ENCODE results near the gene MFAP4.

Gene MFAP4

DNA sequence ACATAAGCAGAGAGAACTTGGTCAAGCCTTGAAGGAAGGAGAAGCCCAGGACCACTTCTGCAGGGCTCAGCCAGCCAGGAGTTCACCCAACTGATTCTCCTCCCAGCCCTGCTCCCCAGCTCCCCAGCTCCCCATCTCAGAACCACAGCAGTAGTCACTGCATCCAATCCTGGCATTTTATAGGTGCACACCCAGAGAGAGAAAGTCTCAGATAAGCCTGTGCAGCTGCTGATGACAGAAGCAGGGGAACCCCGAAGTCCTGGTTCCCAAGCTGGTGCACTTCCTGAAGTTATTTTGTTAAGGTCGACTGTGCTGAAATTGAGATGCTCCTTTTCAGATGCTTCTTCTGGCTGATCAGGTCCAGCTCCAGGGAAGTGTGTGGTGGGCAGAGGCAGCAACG, 30.6 kb upstream of the MFAP4 start:
- no peak overlapping the region for H3K4me3 ChIP-seq (ENCODE audit: low read length)
- no peak for DNase-seq (ENCODE audit: low read depth, low spot score)
- H3K36me3 ChIP-seq (ENCODE audit: control insufficient read depth, insufficient read depth, low read length) = no peaks in the 10 kb centered on the region
- no peaks in the 10 kb centered on the region for H3K9me3 ChIP-seq (ENCODE audit: control insufficient read depth, insufficient read depth, low read length)
- WGBS (ENCODE audit: insufficient coverage, insufficient read length) = no CpG with 5 or more reads among the region's 3 CpGs
- no peak overlapping the region for H3K27ac ChIP-seq (ENCODE audit: low read length)
- H3K4me1 ChIP-seq (ENCODE audit: control insufficient read depth, insufficient read depth, low read length) = no peaks in the 10 kb centered on the region; the same call in 1 of the 2 replicates
- no peaks in the 10 kb centered on the region for H3K27me3 ChIP-seq (ENCODE audit: control insufficient read depth, insufficient read depth, low read length)

- Histone ChIP-seq H3K4me3 (ENCODE audit: low read length) (no peak overlapping the region), H3K27ac (ENCODE audit: low read length) (no peak overlapping the region), H3K9me3 (ENCODE audit: control insufficient read depth, insufficient read depth, low read length) (no peaks in the 10 kb centered on the region), H3K4me1 (ENCODE audit: control insufficient read depth, insufficient read depth, low read length) (peaks cover 1% of the 10 kb centered on the region; the same call in 1 of the 2 replicates), H3K36me3 (ENCODE audit: control insufficient read depth, insufficient read depth, low read length) (no peaks in the 10 kb centered on the region), H3K27me3 (ENCODE audit: control insufficient read depth, insufficient read depth, low read length) (no peaks in the 10 kb centered on the region)
- no peak for DNase-seq (ENCODE audit: low read depth, low spot score)
- WGBS (ENCODE audit: insufficient coverage, insufficient read length) = no CpG with 5 or more reads among the region's 18 CpGs
Observed at GRCh38 chr17:19415806-19416775, 29.1 kb upstream of the MFAP4 start.

DNA sequence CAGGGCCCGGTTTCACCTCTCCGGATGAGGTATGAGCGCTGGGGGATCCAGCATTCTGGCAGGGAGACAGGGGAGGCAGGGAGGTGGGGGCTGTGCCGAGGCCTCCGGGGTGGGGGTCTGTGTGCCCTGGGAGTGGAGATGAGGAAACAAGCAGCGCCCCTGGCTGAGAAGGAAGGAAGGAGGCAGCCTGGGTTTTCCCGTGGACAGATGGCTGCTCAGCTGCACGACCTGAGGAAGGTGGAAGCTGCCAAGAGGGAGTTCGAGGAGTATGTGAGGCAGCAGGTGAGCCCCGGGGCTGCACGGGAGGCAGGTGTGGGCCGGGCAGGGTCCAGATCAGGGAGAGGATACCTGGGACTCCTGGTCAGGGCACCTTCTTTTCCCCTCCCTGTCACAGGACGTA, 28.3 kb upstream of the MFAP4 start:
- Histone ChIP-seq H3K9me3 (ENCODE audit: control insufficient read depth, insufficient read depth, low read length) (no peaks in the 10 kb centered on the region), H3K27ac (ENCODE audit: low read length) (no peak overlapping the region), H3K36me3 (ENCODE audit: control insufficient read depth, insufficient read depth, low read length) (no peaks in the 10 kb centered on the region), H3K4me3 (ENCODE audit: low read length) (no peak overlapping the region), H3K4me1 (ENCODE audit: control insufficient read depth, insufficient read depth, low read length) (peaks cover 1% of the 10 kb centered on the region; the same call in 1 of the 2 replicates), H3K27me3 (ENCODE audit: control insufficient read depth, insufficient read depth, low read length) (no peaks in the 10 kb centered on the region)
- WGBS (ENCODE audit: insufficient coverage, insufficient read length) = no CpG with 5 or more reads among the region's 13 CpGs
- DNase-seq (ENCODE audit: low read depth, low spot score) = no peak

- WGBS (ENCODE audit: insufficient coverage, insufficient read length) = no CpG with 5 or more reads among the region's 28 CpGs
- no peak for DNase-seq (ENCODE audit: low read depth, low spot score)
- H3K27ac ChIP-seq (ENCODE audit: low read length) = no peak overlapping the region
- H3K36me3 ChIP-seq (ENCODE audit: control insufficient read depth, insufficient read depth, low read length) = no peaks in the 10 kb centered on the region
- H3K27me3 ChIP-seq (ENCODE audit: control insufficient read depth, insufficient read depth, low read length) = no peaks in the 10 kb centered on the region
- H3K4me1 ChIP-seq (ENCODE audit: control insufficient read depth, insufficient read depth, low read length) = peaks cover 1% of the 10 kb centered on the region; the same call in 1 of the 2 replicates
- no peaks in the 10 kb centered on the region for H3K9me3 ChIP-seq (ENCODE audit: control insufficient read depth, insufficient read depth, low read length)
- no peak overlapping the region for H3K4me3 ChIP-seq (ENCODE audit: low read length)
Observed at GRCh38 chr17:19414396-19415280, 27.6 kb upstream of the MFAP4 start.

DNA sequence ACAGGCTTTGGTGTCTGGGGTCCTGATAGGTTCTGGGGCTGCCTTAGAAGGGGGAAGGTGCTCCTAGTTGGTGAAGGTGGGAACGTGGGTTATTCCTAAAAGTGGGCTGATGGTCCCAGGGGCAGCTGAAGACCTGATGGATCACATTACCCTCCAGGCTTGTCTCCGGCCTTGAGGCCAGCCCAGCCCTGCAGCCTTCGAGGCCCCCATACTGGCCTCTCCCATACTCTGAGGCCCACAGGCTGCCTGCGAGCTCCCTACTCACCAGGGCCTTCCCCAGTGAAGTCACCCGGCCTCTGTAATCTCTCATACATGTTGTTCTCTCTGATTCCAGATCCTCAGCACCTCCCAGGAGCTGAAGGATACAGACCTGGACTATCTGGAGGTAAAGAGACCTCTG, 26.8 kb upstream of the MFAP4 start:
- DNase-seq (ENCODE audit: low read depth, low spot score) = no peak
- no peaks in the 10 kb centered on the region for H3K27me3 ChIP-seq (ENCODE audit: control insufficient read depth, insufficient read depth, low read length)
- peaks cover 1% of the 10 kb centered on the region; the same call in 1 of the 2 replicates for H3K4me1 ChIP-seq (ENCODE audit: control insufficient read depth, insufficient read depth, low read length)
- H3K27ac ChIP-seq (ENCODE audit: low read length) = no peak overlapping the region
- no peaks in the 10 kb centered on the region for H3K9me3 ChIP-seq (ENCODE audit: control insufficient read depth, insufficient read depth, low read length)
- WGBS (ENCODE audit: insufficient coverage, insufficient read length) = no CpG with 5 or more reads among the region's 5 CpGs
- no peaks in the 10 kb centered on the region for H3K36me3 ChIP-seq (ENCODE audit: control insufficient read depth, insufficient read depth, low read length)
- H3K4me3 ChIP-seq (ENCODE audit: low read length) = no peak overlapping the region

GRCh38 chr17:19412984-19413383, 26.0 kb upstream of the MFAP4 start:
- Histone ChIP-seq H3K27me3 (ENCODE audit: control insufficient read depth, insufficient read depth, low read length) (no peaks in the 10 kb centered on the region), H3K4me3 (ENCODE audit: low read length) (no peak overlapping the region), H3K4me1 (ENCODE audit: control insufficient read depth, insufficient read depth, low read length) (peaks cover 1% of the 10 kb centered on the region; the same call in 1 of the 2 replicates), H3K36me3 (ENCODE audit: control insufficient read depth, insufficient read depth, low read length) (no peaks in the 10 kb centered on the region), H3K9me3 (ENCODE audit: control insufficient read depth, insufficient read depth, low read length) (no peaks in the 10 kb centered on the region), H3K27ac (ENCODE audit: low read length) (no peak overlapping the region)
- no CpG with 5 or more reads among the region's 12 CpGs for WGBS (ENCODE audit: insufficient coverage, insufficient read length)
- no peak for DNase-seq (ENCODE audit: low read depth, low spot score)

DNA sequence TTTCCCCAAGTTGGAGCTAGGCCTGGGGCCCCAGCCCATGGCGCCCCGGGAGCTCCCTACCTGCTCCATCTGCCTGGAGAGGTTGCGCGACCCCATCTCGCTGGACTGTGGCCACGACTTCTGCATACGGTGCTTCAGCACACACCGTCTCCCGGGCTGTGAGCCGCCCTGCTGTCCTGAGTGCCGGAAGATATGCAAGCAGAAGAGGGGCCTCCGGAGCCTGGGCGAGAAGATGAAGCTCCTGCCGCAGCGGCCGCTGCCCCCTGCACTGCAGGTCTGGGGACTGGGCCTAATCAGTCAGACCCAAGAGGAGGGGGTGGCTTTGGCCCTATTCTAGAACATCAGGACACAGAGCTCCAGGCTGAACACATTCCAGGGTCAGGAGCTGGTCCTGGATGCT, 25.5 kb upstream of the MFAP4 start:
- Histone ChIP-seq H3K4me3 (ENCODE audit: low read length) (no peak overlapping the region), H3K36me3 (ENCODE audit: control insufficient read depth, insufficient read depth, low read length) (no peaks in the 10 kb centered on the region), H3K9me3 (ENCODE audit: control insufficient read depth, insufficient read depth, low read length) (no peaks in the 10 kb centered on the region), H3K4me1 (ENCODE audit: control insufficient read depth, insufficient read depth, low read length) (peaks cover 1% of the 10 kb centered on the region; the same call in 1 of the 2 replicates), H3K27me3 (ENCODE audit: control insufficient read depth, insufficient read depth, low read length) (no peaks in the 10 kb centered on the region), H3K27ac (ENCODE audit: low read length) (no peak overlapping the region)
- DNase-seq (ENCODE audit: low read depth, low spot score) = no peak
- WGBS (ENCODE audit: insufficient coverage, insufficient read length) = no CpG with 5 or more reads among the region's 16 CpGs

- Histone ChIP-seq H3K27ac (ENCODE audit: low read length) (no peak overlapping the region), H3K4me3 (ENCODE audit: low read length) (no peak overlapping the region)
- no CpG with 5 or more reads among the region's 9 CpGs for WGBS (ENCODE audit: insufficient coverage, insufficient read length)
Observed at GRCh38 chr17:19411631-19412030, 24.6 kb upstream of the MFAP4 start.

DNA sequence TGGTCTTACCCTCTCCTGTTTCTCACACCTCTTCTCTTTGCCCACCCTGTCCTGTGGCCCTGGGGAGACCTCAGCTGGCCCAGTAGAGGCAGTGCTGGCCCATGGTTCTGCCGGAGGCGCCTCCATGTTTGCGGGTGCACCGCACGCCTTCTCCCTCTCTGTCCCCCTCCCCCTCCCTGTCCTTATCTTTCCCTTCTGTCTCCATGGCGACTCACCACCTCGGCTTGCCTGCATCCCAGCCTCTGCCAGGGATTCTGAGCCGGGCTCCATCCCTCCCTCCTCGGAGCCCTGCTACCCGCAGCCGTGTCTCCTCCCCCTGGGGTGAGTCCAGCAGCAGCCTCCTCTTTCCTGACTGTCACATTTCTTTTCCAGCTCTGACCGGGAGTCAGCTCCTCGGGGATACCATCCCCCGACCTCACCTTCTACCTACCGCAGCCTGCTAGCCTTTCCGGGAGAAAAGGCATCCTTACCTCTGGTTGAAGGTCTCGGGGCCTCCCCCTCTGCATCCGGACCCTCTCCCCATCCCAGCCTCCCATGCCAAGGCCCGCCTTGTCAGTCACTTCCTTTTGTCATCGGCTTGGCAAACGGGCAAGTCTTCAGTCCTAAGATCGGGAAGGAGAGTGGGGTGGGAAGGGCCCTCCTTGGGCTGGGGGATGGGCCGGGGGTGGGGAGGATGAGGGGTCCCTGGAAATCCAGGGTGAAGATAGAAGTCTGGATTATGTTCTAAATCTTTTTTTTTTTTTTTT, 24.1 kb upstream of the MFAP4 start, which contains the start of gene RNF112:
Gene RNF112 (plus strand): TSS at position 358 of the 746 bp plus-strand sequence. CDS start 177 bp downstream, at position 535.
- H3K9me3 ChIP-seq (ENCODE audit: control insufficient read depth, insufficient read depth, low read length) = no peaks in the 10 kb centered on the region
- H3K27me3 ChIP-seq (ENCODE audit: control insufficient read depth, insufficient read depth, low read length) = no peaks in the 10 kb centered on the region
- H3K4me1 ChIP-seq (ENCODE audit: control insufficient read depth, insufficient read depth, low read length) = peaks cover 1% of the 10 kb centered on the region; the same call in 1 of the 2 replicates
- no peak within 1 kb of the TSS for H3K27ac ChIP-seq (ENCODE audit: low read length)
- no peaks in the 10 kb centered on the region for H3K36me3 ChIP-seq (ENCODE audit: control insufficient read depth, insufficient read depth, low read length)
- H3K4me3 ChIP-seq (ENCODE audit: low read length) = no peak within 1 kb of the TSS
- DNase-seq (ENCODE audit: low read depth, low spot score) = no peak
- no CpG with 5 or more reads among the region's 23 CpGs for WGBS (ENCODE audit: insufficient coverage, insufficient read length)

More at GRCh38 chr17:19411631-19412030, 24.6 kb upstream of the MFAP4 start:
- H3K9me3 ChIP-seq (ENCODE audit: control insufficient read depth, insufficient read depth, low read length) = no peaks in the 10 kb centered on the region
- H3K4me1 ChIP-seq (ENCODE audit: control insufficient read depth, insufficient read depth, low read length) = peaks cover 1% of the 10 kb centered on the region; the same call in 1 of the 2 replicates
- no peaks in the 10 kb centered on the region for H3K36me3 ChIP-seq (ENCODE audit: control insufficient read depth, insufficient read depth, low read length)
- H3K27me3 ChIP-seq (ENCODE audit: control insufficient read depth, insufficient read depth, low read length) = no peaks in the 10 kb centered on the region
- no peak for DNase-seq (ENCODE audit: low read depth, low spot score)

Data from iPS DF 6.9 (cell line).